ENCODE results near the gene PRKAG1. TPM values are rescaled to one million over a fixed set of nuclear protein-coding genes. Genes with fewer than 3 reads are reported as not detected.

Gene PRKAG1
- total and polyA plus RNA-seq, 12 donors = 60.1 to 141 (median 82.3) TPM

GRCh38 chr12:49017891-49018260 is 700 bp downstream of the PRKAG1 start:
- H3K4me1 ChIP-seq (replicated peaks in 1 of 2) = peaks cover 29 to 38% of the 10 kb centered on the region in 2 donors
- WGBS, 4 donors = 0 to 1% (median 1%) methylated on average over 7 to 8 of the region's 8 CpGs
- peak overlapping the region; percentile 63 to 85 (median 68) for H3K4me3 ChIP-seq
- TF ChIP-seq POLR2A (IDR thresholded peaks at IDR 0.05) (no peak), CTCF (IDR thresholded peaks at IDR 0.05) (peak in 1 of 6 experiments; percentile 22)
- peak; percentile 42 to 81 (median 69) for DNase-seq
- H3K9me3 ChIP-seq (replicated peaks in 1 of 3) = no peaks in the 10 kb centered on the region
- H3K36me3 ChIP-seq (replicated peaks in 1 of 2) = peaks cover 0 to 21% of the 10 kb centered on the region in 2 donors
- peak overlapping the region; percentile 96 to 99 (median 97) for H3K27ac ChIP-seq
- H3K27me3 ChIP-seq = no peaks in the 10 kb centered on the region
- intact Hi-C loops (cut with DNase I) = no loop called here

GRCh38 chr12:49015196-49015595 is 3.4 kb downstream of the PRKAG1 start:
- H3K27me3 ChIP-seq = no peaks in the 10 kb centered on the region
- H3K27ac ChIP-seq = no peak overlapping the region
- peaks cover 0 to 21% of the 10 kb centered on the region in 2 donors for H3K36me3 ChIP-seq (replicated peaks in 1 of 2)
- intact Hi-C loops (cut with DNase I) = no loop called here
- DNase-seq = no peak
- 80 to 100% (median 95%) methylated on average over 1 of the region's 1 CpG for WGBS, 4 donors
- no peaks in the 10 kb centered on the region for H3K9me3 ChIP-seq (replicated peaks in 1 of 3)
- no peak overlapping the region for H3K4me3 ChIP-seq
- peaks cover 31 to 39% of the 10 kb centered on the region in 2 donors for H3K4me1 ChIP-seq (replicated peaks in 1 of 2)
- TF ChIP-seq CTCF (IDR thresholded peaks at IDR 0.05) = no peak
- no peak for TF ChIP-seq POLR2A (IDR thresholded peaks at IDR 0.05)

- Histone ChIP-seq H3K36me3 (replicated peaks in 1 of 2) (peaks cover 0 to 21% of the 10 kb centered on the region in 2 donors), H3K27me3 (no peaks in the 10 kb centered on the region), H3K4me3 (no peak overlapping the region), H3K27ac (no peak overlapping the region), H3K9me3 (replicated peaks in 1 of 3) (no peaks in the 10 kb centered on the region), H3K4me1 (replicated peaks in 1 of 2) (peaks cover 28 to 36% of the 10 kb centered on the region in 2 donors)
- no peak for DNase-seq
- intact Hi-C loops (cut with DNase I) = no loop called here
- 38 to 57% (median 44%) methylated on average over 1 of the region's 1 CpG for WGBS, 4 donors
- TF ChIP-seq POLR2A (IDR thresholded peaks at IDR 0.05) (no peak), CTCF (IDR thresholded peaks at IDR 0.05) (peak in 5 of 6 experiments; percentile 14 to 40 (median 28))
These were observed 4.0 kb downstream of the PRKAG1 start for GRCh38 chr12:49014547-49014946.

- intact Hi-C loops (cut with DNase I) = no loop called here
- no peaks in the 10 kb centered on the region for H3K9me3 ChIP-seq (replicated peaks in 1 of 3)
- 56 to 77% (median 60%) methylated on average over 3 of the region's 3 CpGs for WGBS, 4 donors
- H3K27ac ChIP-seq = peak overlapping the region in 1 of 5 donors; percentile 38
- no peak overlapping the region for H3K4me3 ChIP-seq
- TF ChIP-seq CTCF (IDR thresholded peaks at IDR 0.05) (no peak), POLR2A (IDR thresholded peaks at IDR 0.05) (no peak)
- H3K27me3 ChIP-seq = no peaks in the 10 kb centered on the region
- H3K36me3 ChIP-seq (replicated peaks in 1 of 2) = peaks cover 0 to 21% of the 10 kb centered on the region in 2 donors
- peak in 2 of 7 donors; percentile 27 to 46 for DNase-seq
- H3K4me1 ChIP-seq (replicated peaks in 1 of 2) = peaks cover 29 to 38% of the 10 kb centered on the region in 2 donors
These were observed 5.1 kb downstream of the PRKAG1 start for GRCh38 chr12:49013428-49013827.

Measured in adrenal gland (tissue), 12 donors.